Erythroblast (primary cell): ENCODE results near the gene GRM7.

Experiments used
- GATA1 ChIP-seq: IDR thresholded peaks from 2 replicates; pipeline ENCODE4 v1.6.1; 2011; ENCODE audit warnings: low read depth, mild to moderate bottlenecking, control low read depth, low read length, moderate library complexity
- POLR2A ChIP-seq: IDR thresholded peaks from 2 replicates; pipeline ENCODE4 v1.6.1; 2011; ENCODE audit warnings: mild to moderate bottlenecking, low read length

DNA sequence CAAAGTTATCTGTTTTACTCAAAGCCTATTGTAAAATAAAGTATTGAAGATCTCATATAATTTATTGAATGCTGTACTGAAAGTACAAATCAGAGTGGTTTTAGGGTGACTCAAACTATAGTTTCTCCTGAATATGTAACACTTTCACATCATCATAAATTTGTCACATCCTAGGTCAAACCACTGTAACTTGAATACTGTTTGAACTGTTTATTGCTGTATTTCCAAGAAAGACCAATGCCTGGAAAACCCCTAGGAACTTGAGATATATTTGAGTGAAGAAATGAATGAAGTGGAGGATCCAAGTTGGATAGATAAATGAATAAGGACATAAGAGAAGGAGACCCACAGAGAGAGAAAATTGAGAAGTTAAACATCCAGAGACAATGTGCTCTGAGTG is 348.2 kb downstream of the GRM7 start:
- TF ChIP-seq POLR2A (no peak), GATA1 (no peak)
